Stomach (tissue), 9 donors: ENCODE data around the gene SLC25A33. TPM values are rescaled to one million over a fixed set of nuclear protein-coding genes. Genes with fewer than 3 reads are reported as not detected.
A peak's percentile ranks its signal among the peaks of the same experiment; 100 is the strongest.

Source experiments
- DNase-seq, 2 donors: peaks; one replicate each; pipeline versions ENCODE4 v3.0.0 to v3.0.0-alpha.2; 2013 to 2019
- H3K27ac ChIP-seq, 5 donors: fragments of 200-600 bp in 4 of 5; sonication (generic) in 4 of 5; one replicate each; pipeline ENCODE4 v1.5.1; 2013 to 2019; ENCODE audit warnings: mild to moderate bottlenecking in 1 of 5, moderate library complexity in 1 of 5
- H3K27me3 ChIP-seq, 3 donors: fragments of 200-600 bp; sonication (generic); one replicate each; pipeline ENCODE4 v1.5.1; 2017 to 2019; ENCODE audit warnings: mixed run types in 1 of 3
- H3K36me3 ChIP-seq, 4 donors: fragments of 200-600 bp; sonication (generic); 1 replicate in 3 of 4; 2 replicates in 1 of 4; pipeline ENCODE4 v1.5.1; 2016 to 2019
- H3K4me1 ChIP-seq, 4 donors: fragments of 200-600 bp; sonication (generic); one replicate each; pipeline ENCODE4 v1.5.1; 2016 to 2019
- H3K4me3 ChIP-seq, 4 donors: fragments of 200-600 bp; sonication (generic) in 3 of 4; one replicate each; pipeline ENCODE4 v1.5.1; 2016 to 2019; ENCODE audit warnings: mild to moderate bottlenecking in 1 of 4
- H3K9me3 ChIP-seq, 4 donors: fragments of 200-600 bp; sonication (generic); one replicate each; pipeline ENCODE4 v1.5.1; 2016 to 2019
- EP300 ChIP-seq: sonication (generic); formaldehyde crosslinking; IDR thresholded peaks from one replicate; pipeline ENCODE4 v1.6.1; 2017; ENCODE audit warnings: antibody characterized with exemption
- POLR2A ChIP-seq, 4 donors: fragments of 450-650 bp; IDR thresholded peaks; one replicate each; pipeline ENCODE4 v1.6.1; 2016; ENCODE audit warnings: antibody characterized with exemption in 4 of 4, control low read depth in 2 of 4, mild to moderate bottlenecking in 1 of 4, moderate library complexity in 1 of 4
- POLR2AphosphoS5 ChIP-seq, 3 donors: sonication (generic); formaldehyde crosslinking; IDR thresholded peaks; one replicate each; pipeline ENCODE4 v1.6.1; 2016; ENCODE audit warnings: antibody characterized with exemption in 3 of 3
- WGBS, 5 donors: extraction: QIAGEN DNeasy Blood & Tissue Kit in 3 of 5; methylation state at CpG; one replicate each; pipeline versions ENCODE4 v1.1.5 to v1.1.7; 2013 to 2018; 5-methylcytosine and 5-hydroxymethylcytosine counted together
- intact Hi-C: fragments of 100-400 bp; cut with DNase I; formaldehyde crosslinking; loops from one replicate; pipeline ENCODE4 v1.15.1; 2023; ENCODE audit warnings: low total_unique reads
- polyA plus RNA-seq, 3 donors: library from polyadenylated mRNA; stranded (reverse); fragments of 200-250 nt; gene quantifications; one replicate each; pipeline ENCODE4 v1.2.3, GENCODE V29; 2013
- total RNA-seq, 5 donors: library from RNA; depleted of rRNA; stranded (reverse); fragments of >200 nt; gene quantifications; one replicate each; pipeline versions ENCODE4 v1.1.0 to v1.2.3, GENCODE V29; 2014 to 2016
- TF ChIP-seq, protein P1 (sequence below), 7 experiments: fragments of 450-650 bp in 4 of 7; fragments of 200-600 bp in 3 of 7; sonication (generic) in 3 of 7; IDR thresholded peaks; one replicate each; pipeline ENCODE4 v1.5.1; 2016 to 2019; ENCODE audit warnings: antibody characterized with exemption in 7 of 7, control low read depth in 2 of 7, mild to moderate bottlenecking in 1 of 7
- donor health status: healthy with polysubstance abuse.
- donor health status: Bipolar disorder and iron deficiency.
- donor health status: healthy.

The SLC25A33 gene
- total and polyA plus RNA-seq, 8 donors: 0.58 to 15.2 (median 5.2) TPM

- peaks cover 22 to 53% (median 44%) of the 10 kb centered on the region in 4 donors for H3K4me1 ChIP-seq
- no peaks in the 10 kb centered on the region for H3K9me3 ChIP-seq
- H3K27me3 ChIP-seq: no peaks in the 10 kb centered on the region
- H3K4me3 ChIP-seq: peak overlapping the region in 1 of 4 donors; percentile 3
- WGBS, 5 donors: 70 to 83% (median 75%) methylated on average over 8 to 25 of the region's 25 CpGs
- no peak for TF ChIP-seq EP300
- no peak for TF ChIP-seq POLR2A (IDR thresholded peaks at IDR 0.05)
- TF ChIP-seq, protein P1, sequence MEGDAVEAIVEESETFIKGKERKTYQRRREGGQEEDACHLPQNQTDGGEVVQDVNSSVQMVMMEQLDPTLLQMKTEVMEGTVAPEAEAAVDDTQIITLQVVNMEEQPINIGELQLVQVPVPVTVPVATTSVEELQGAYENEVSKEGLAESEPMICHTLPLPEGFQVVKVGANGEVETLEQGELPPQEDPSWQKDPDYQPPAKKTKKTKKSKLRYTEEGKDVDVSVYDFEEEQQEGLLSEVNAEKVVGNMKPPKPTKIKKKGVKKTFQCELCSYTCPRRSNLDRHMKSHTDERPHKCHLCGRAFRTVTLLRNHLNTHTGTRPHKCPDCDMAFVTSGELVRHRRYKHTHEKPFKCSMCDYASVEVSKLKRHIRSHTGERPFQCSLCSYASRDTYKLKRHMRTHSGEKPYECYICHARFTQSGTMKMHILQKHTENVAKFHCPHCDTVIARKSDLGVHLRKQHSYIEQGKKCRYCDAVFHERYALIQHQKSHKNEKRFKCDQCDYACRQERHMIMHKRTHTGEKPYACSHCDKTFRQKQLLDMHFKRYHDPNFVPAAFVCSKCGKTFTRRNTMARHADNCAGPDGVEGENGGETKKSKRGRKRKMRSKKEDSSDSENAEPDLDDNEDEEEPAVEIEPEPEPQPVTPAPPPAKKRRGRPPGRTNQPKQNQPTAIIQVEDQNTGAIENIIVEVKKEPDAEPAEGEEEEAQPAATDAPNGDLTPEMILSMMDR (IDR thresholded peaks at IDR 0.05): no peak
- TF ChIP-seq POLR2AphosphoS5 (IDR thresholded peaks at IDR 0.05): no peak
- DNase-seq: peak; percentile 49 to 95
- peaks cover 6 to 28% (median 22%) of the 10 kb centered on the region in 4 donors for H3K36me3 ChIP-seq
- intact Hi-C loops: loop anchor here (10.0 kb wide), 1 partner anchor 329 kb away; no protein-coding TSS in a partner anchor
- H3K27ac ChIP-seq: peak overlapping the region in 4 of 5 donors; percentile 10 to 65 (median 34)
These were observed 54.5 kb downstream of the SLC25A33 start for GRCh38 chr1:9593492-9594465.

DNA sequence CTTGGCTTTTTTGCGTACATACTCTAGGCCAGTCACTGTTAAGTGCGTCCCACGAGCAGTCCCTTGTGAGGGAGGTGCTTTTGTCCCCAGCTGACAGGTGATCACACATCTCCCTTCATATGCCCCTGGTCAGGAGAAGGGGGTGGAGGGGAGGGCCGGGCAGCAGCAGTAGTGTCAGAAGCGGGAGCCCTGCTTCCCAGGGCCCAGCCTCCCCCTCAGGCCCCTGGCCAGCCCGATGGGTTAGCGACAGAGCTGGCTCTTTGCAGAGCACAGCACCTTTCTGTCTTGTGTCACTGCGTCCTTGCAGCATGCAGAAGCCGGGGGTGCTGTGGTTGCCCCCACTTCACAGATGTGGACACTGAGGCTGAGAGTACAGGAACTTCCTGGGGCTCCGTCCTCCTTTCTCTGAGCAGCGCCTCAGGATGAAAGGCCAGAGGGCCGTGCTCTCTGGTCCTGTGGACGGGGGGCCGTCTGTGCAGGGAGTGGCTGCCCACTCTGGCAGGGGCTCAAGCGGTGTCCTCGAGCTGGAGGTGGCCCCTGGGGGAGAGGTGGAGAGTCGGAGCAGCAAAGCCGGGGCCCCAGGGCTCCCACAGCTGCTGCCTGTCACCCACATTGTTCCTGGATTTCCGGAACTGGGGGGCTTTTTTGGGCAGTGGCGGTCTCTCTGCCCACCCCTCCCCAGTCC is 55.3 kb downstream of the SLC25A33 start:
- TF ChIP-seq POLR2AphosphoS5 (IDR thresholded peaks at IDR 0.05) (no peak), POLR2A (IDR thresholded peaks at IDR 0.05) (no peak), EP300 (no peak)
- TF ChIP-seq, protein P1 (IDR thresholded peaks at IDR 0.05): no peak
- Histone ChIP-seq H3K27me3 (no peaks in the 10 kb centered on the region), H3K9me3 (no peaks in the 10 kb centered on the region), H3K36me3 (peaks cover 6 to 35% (median 30%) of the 10 kb centered on the region in 4 donors), H3K4me3 (no peak overlapping the region), H3K27ac (no peak overlapping the region), H3K4me1 (peaks cover 18 to 49% (median 39%) of the 10 kb centered on the region in 4 donors)
- intact Hi-C loops: loop anchor here (10.0 kb wide), 1 partner anchor 330 kb away; no protein-coding TSS in a partner anchor
- DNase-seq: no peak
- WGBS, 5 donors: 91 to 96% (median 93%) methylated on average over 11 to 20 of the region's 20 CpGs

GRCh38 chr1:9595156-9595967 is 56.1 kb downstream of the SLC25A33 start:
- DNase-seq: no peak
- H3K36me3 ChIP-seq: peaks cover 6 to 43% (median 37%) of the 10 kb centered on the region in 4 donors

More at GRCh38 chr1:9595156-9595967, 56.1 kb downstream of the SLC25A33 start:
- Histone ChIP-seq H3K4me3 (no peak overlapping the region), H3K4me1 (peaks cover 11 to 41% (median 31%) of the 10 kb centered on the region in 4 donors), H3K27ac (no peak overlapping the region), H3K27me3 (no peaks in the 10 kb centered on the region), H3K9me3 (no peaks in the 10 kb centered on the region)
- TF ChIP-seq POLR2AphosphoS5 (IDR thresholded peaks at IDR 0.05) (no peak), EP300 (no peak), POLR2A (IDR thresholded peaks at IDR 0.05) (no peak)
- TF ChIP-seq, protein P1 (IDR thresholded peaks at IDR 0.05): no peak
- intact Hi-C loops: loop anchor here (10.0 kb wide), 1 partner anchor 331 kb away; no protein-coding TSS in a partner anchor
- WGBS, 5 donors: 84 to 94% (median 87%) methylated on average over 12 to 17 of the region's 17 CpGs
